IMR-90 (cell line): ENCODE results near the gene RAMP3. TPM values are rescaled to one million over a fixed set of nuclear protein-coding genes. Genes with fewer than 3 reads are reported as not detected.

Experiments used
- ATAC-seq: fragments of 200-7000 bp; cut with Tn5 transposase; 2 replicates; pipeline ENCODE4 v1.9.1; 2020; ENCODE audit warnings: low read depth, mild to moderate bottlenecking, moderate library complexity
- BruUV-seq: library from RNA; stranded (reverse); fragments of 400-500 nt; replicated peaks from 2 replicates; lab custom pipeline; 2021; lab: Mats Ljungman, UMichigan
- CTCF ChIA-PET: fragments of 300-600 bp; formaldehyde crosslinking; extraction: SDS; loops from one replicate; lab custom pipeline; 2021; ENCODE audit warnings: antibody characterized with exemption; lab: Yijun Ruan, JAX
- POLR2A ChIA-PET: fragments of 300-600 bp; sonication (Branson Sonifier 250); formaldehyde crosslinking; loops from one replicate; lab custom pipeline; 2022; ENCODE audit warnings: antibody characterized with exemption; ENCODE audit not compliant: unreplicated experiment; lab: Charles Lee
- DNase-seq: peaks from one replicate; pipeline ENCODE4 v3.0.0; 2013
- H2AFZ ChIP-seq: replicated peaks from 2 replicates; pipeline ENCODE3; 2013; ENCODE audit warnings: low read length, mild to moderate bottlenecking; ENCODE audit not compliant: poor library complexity
- H2AK5ac ChIP-seq: 2 replicates; pipeline ENCODE4 v1.6.1; 2013; ENCODE audit warnings: low read depth, low read length, inconsistent platforms
- H2AK9ac ChIP-seq: replicated peaks from 2 replicates; pipeline ENCODE3; 2013; ENCODE audit warnings: mild to moderate bottlenecking, low read depth, low read length, moderate library complexity; ENCODE audit not compliant: poor library complexity
- H2BK120ac ChIP-seq: 2 replicates; pipeline ENCODE4 v1.6.1; 2013; ENCODE audit warnings: low read depth, low read length, inconsistent platforms
- H2BK15ac ChIP-seq: 3 replicates; pipeline ENCODE4 v1.6.1; 2013; ENCODE audit warnings: low read depth, low read length, inconsistent platforms
- H2BK20ac ChIP-seq: 2 replicates; pipeline ENCODE4 v1.6.1; 2013; ENCODE audit warnings: low read depth, mild to moderate bottlenecking, inconsistent platforms, low read length, moderate library complexity
- H2BK5ac ChIP-seq: 2 replicates; pipeline ENCODE4 v1.6.1; 2013; ENCODE audit warnings: mild to moderate bottlenecking, low read depth, low read length, inconsistent platforms; ENCODE audit not compliant: poor library complexity, severe bottlenecking
- H3K14ac ChIP-seq: replicated peaks from 2 replicates; pipeline ENCODE4 v1.6.1; 2013; ENCODE audit warnings: low read depth, low read length, inconsistent platforms
- H3K18ac ChIP-seq: 2 replicates; pipeline ENCODE4 v1.6.1; 2013; ENCODE audit warnings: low read depth, low read length, control low read depth
- H3K23ac ChIP-seq: 2 replicates; pipeline ENCODE4 v1.6.1; 2013; ENCODE audit warnings: low read depth, low read length, inconsistent platforms
- H3K27ac ChIP-seq: 2 replicates; pipeline ENCODE4 v1.5.1; 2013; ENCODE audit warnings: mild to moderate bottlenecking, control low read depth, low read length; ENCODE audit not compliant: insufficient read depth
- H3K27me3 ChIP-seq: 2 replicates; pipeline ENCODE4 v1.6.1; 2013; ENCODE audit warnings: low read length; ENCODE audit not compliant: control insufficient read depth, insufficient read depth
- H3K36me3 ChIP-seq: 2 replicates; pipeline ENCODE4 v1.6.1; 2013; ENCODE audit warnings: low read length, mixed read lengths; ENCODE audit not compliant: control insufficient read depth, insufficient read depth
- H3K4ac ChIP-seq: 2 replicates; pipeline ENCODE4 v1.6.1; 2013; ENCODE audit warnings: low read depth, low read length, inconsistent platforms
- H3K4me1 ChIP-seq: 2 replicates; pipeline ENCODE4 v1.6.1; 2013; ENCODE audit warnings: low read length, mixed read lengths; ENCODE audit not compliant: control insufficient read depth, insufficient read depth
- H3K4me2 ChIP-seq: 2 replicates; pipeline ENCODE4 v1.6.1; 2013; ENCODE audit warnings: low read depth, mild to moderate bottlenecking, control low read depth, low read length, moderate library complexity
- H3K4me3 ChIP-seq: 2 replicates; pipeline ENCODE4 v1.5.1; 2013; ENCODE audit warnings: low read depth, mild to moderate bottlenecking, control low read depth, low read length, moderate library complexity; ENCODE audit not compliant: insufficient read depth
- H3K56ac ChIP-seq: 2 replicates; pipeline ENCODE4 v1.6.1; 2013; ENCODE audit warnings: low read length, inconsistent platforms; ENCODE audit not compliant: insufficient read depth; ENCODE audit errors: extremely low read depth
- H3K79me1 ChIP-seq, 2 experiments: 2 replicates each; pipeline ENCODE4 v1.6.1; 2013; ENCODE audit warnings: low read length in 2 of 2, inconsistent platforms in 1 of 2, low read depth in 1 of 2
- H3K9ac ChIP-seq: 2 replicates; pipeline ENCODE4 v1.6.1; 2013; ENCODE audit warnings: low read depth, low read length, control low read depth
- H3K9me1 ChIP-seq: 2 replicates; pipeline ENCODE4 v1.6.1; 2013; ENCODE audit warnings: low read length, inconsistent platforms; ENCODE audit not compliant: insufficient read depth
- H3K9me3 ChIP-seq: 2 replicates; pipeline ENCODE4 v1.6.1; 2013; ENCODE audit warnings: low read length; ENCODE audit not compliant: control insufficient read depth, insufficient read depth
- H4K20me1 ChIP-seq: 2 replicates; pipeline ENCODE4 v1.6.1; 2013; ENCODE audit warnings: low read length, inconsistent platforms; ENCODE audit not compliant: insufficient read depth
- H4K5ac ChIP-seq: 2 replicates; pipeline ENCODE4 v1.6.1; 2013; ENCODE audit warnings: mild to moderate bottlenecking, low read depth, low read length, control low read depth
- H4K8ac ChIP-seq, 2 experiments: 2 replicates each; pipeline ENCODE4 v1.6.1; 2013; ENCODE audit warnings: low read depth in 2 of 2, low read length in 2 of 2, control low read depth in 1 of 2, inconsistent platforms in 1 of 2
- H4K91ac ChIP-seq: 2 replicates; pipeline ENCODE4 v1.6.1; 2013; ENCODE audit warnings: low read depth, low read length, inconsistent platforms; ENCODE audit not compliant: insufficient read depth
- FOS ChIP-seq: fragments of 150-350 bp; IDR thresholded peaks from 2 replicates; pipeline ENCODE4 v1.6.1; 2016; ENCODE audit warnings: low read depth, low read length
- MXI1 ChIP-seq: IDR thresholded peaks from 2 replicates; pipeline ENCODE4 v1.6.1; 2012; ENCODE audit warnings: low read depth, mild to moderate bottlenecking, low read length, moderate library complexity, borderline replicate concordance
- NFE2L2 ChIP-seq: fragments of 150-350 bp; IDR thresholded peaks from 2 replicates; pipeline ENCODE4 v1.6.1; 2016; ENCODE audit warnings: low read depth, mild to moderate bottlenecking, low read length
- POLR2A ChIP-seq: IDR thresholded peaks from 2 replicates; pipeline ENCODE4 v1.6.1; 2012; ENCODE audit warnings: mild to moderate bottlenecking, low read depth, low read length
- RAD21 ChIP-seq: IDR thresholded peaks from 2 replicates; pipeline ENCODE4 v1.6.1; 2012; ENCODE audit warnings: low read length, improper control_type of control experiment
- RCOR1 ChIP-seq: IDR thresholded peaks from 2 replicates; pipeline ENCODE4 v1.6.1; 2012; ENCODE audit warnings: mild to moderate bottlenecking, low read length, improper control_type of control experiment; ENCODE audit not compliant: insufficient replicate concordance
- RFX5 ChIP-seq: IDR thresholded peaks from 2 replicates; pipeline ENCODE4 v1.8.0; 2012; ENCODE audit warnings: low read depth, mild to moderate bottlenecking, low read length, moderate library complexity
- SMC3 ChIP-seq: fragments of 150-350 bp; IDR thresholded peaks from 2 replicates; pipeline ENCODE4 v1.6.1; 2016; ENCODE audit warnings: low read depth, mild to moderate bottlenecking, antibody characterized with exemption, low read length, moderate library complexity
- WGBS, 2 experiments: methylation state at CpG; one replicate each; pipeline versions ENCODE4 v1.1.5 to v1.1.7; 2013; ENCODE audit warnings: missing lambda C conversion rate in 2 of 2; ENCODE audit not compliant: insufficient read length in 1 of 2; ENCODE audit errors: extremely low coverage in 2 of 2; 5-methylcytosine and 5-hydroxymethylcytosine counted together
- dilution Hi-C: fragments of 300-500 bp; cut with HindIII; formaldehyde crosslinking; loops from one replicate; pipeline ENCODE4 v1.14.3; 2018; ENCODE audit warnings: low sequenced_read_pairs; ENCODE audit not compliant: unreplicated experiment
- in situ Hi-C: fragments of 300-500 bp; cut with MboI; formaldehyde crosslinking; loops from 3 replicates; pipeline ENCODE4 v1.14.3; 2019; ENCODE audit warnings: low sequenced_read_pairs, inconsistent platforms, mixed read lengths
- intact Hi-C: fragments of 100-400 bp; cut with micrococcal nuclease; formaldehyde crosslinking; loops from 2 replicates; pipeline ENCODE4 v1.10.0; 2022
- polyA plus RNA-seq, 3 experiments: library from polyadenylated mRNA; depleted of rRNA; stranded (reverse); fragments of >200 nt; gene quantifications; 2 replicates each; pipeline ENCODE4 v1.2.3, GENCODE V29; 2012; ENCODE audit warnings: low replicate concordance in 1 of 3
- total RNA-seq: library from RNA; depleted of rRNA; stranded (reverse); fragments of >200 nt; gene quantifications from 2 replicates; pipeline ENCODE4 v1.2.3, GENCODE V29; 2012
- TF ChIP-seq, protein P1 (sequence below): fragments of 150-350 bp; IDR thresholded peaks from 2 replicates; pipeline ENCODE4 v1.6.1; 2017; ENCODE audit warnings: mild to moderate bottlenecking, antibody characterized with exemption, low read length, low read depth
- TF ChIP-seq, protein P2 (sequence below): conservative IDR thresholded peaks from 2 replicates; pipeline ENCODE4 v1.5.1; 2012; ENCODE audit warnings: mild to moderate bottlenecking, low read depth, low read length, improper control_type of control experiment
- TF ChIP-seq, protein P3 (sequence below): fragments of 150-350 bp; IDR thresholded peaks from 2 replicates; pipeline ENCODE4 v1.6.1; 2016; ENCODE audit warnings: low read depth, mild to moderate bottlenecking, low read length, moderate library complexity, borderline replicate concordance

RAMP3 gene
- total and polyA plus RNA-seq, 2 of the 4 experiments (the other 2 are of a cell fraction) = not detected

DNA sequence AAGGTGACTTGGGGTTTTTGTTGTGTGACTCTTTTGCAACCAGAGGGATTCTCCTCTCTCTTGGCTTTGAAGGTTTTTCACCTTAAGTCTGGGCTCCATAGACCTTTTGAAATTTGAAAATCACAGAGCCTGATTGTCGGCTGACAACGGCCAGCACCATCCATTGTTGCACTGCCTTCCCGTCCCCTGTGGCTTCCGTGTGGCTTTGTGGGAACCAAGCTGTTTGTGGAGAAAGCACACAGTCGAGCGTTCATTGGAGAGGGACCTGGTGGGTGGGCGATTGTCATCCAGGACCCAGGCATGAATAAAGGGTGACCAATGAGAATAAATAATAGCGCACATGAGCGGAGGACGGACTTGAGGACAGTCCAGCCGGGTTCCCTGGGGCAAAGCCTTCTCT is 7.4 kb upstream of the RAMP3 start:
- Histone ChIP-seq H3K79me1 (no peaks in the 10 kb centered on the region), H3K9me1 (no peaks in the 10 kb centered on the region), H2BK5ac (no peak overlapping the region), H4K5ac (no peak overlapping the region), H2AK9ac (no peak overlapping the region), H2AK5ac (no peak overlapping the region), H3K56ac (no peak overlapping the region), H3K23ac (no peak overlapping the region), H3K9me3 (no peaks in the 10 kb centered on the region), H2BK20ac (no peak overlapping the region), H3K18ac (no peak overlapping the region), H4K91ac (no peak overlapping the region), H3K14ac (no peak overlapping the region), H3K27ac (no peak overlapping the region), H2BK120ac (no peak overlapping the region), H4K8ac (no peak overlapping the region), H3K36me3 (no peaks in the 10 kb centered on the region), H3K4me1 (no peaks in the 10 kb centered on the region), H2BK15ac (no peak overlapping the region), H3K4me3 (no peak overlapping the region), H3K27me3 (peaks cover 54% of the 10 kb centered on the region), H3K9ac (no peak overlapping the region), H4K20me1 (no peaks in the 10 kb centered on the region), H2AFZ (no peak overlapping the region), H3K4ac (no peak overlapping the region), H3K4me2 (no peak overlapping the region)
- BruUV-seq = no TSS peak
- intact Hi-C loops = no loop called here
- in situ Hi-C loops = loop anchor here (5.0 to 10.0 kb wide), 2 partner anchors 102 to 705 kb away; no protein-coding TSS in a partner anchor
- POLR2A ChIA-PET = no interaction called here
- CTCF ChIA-PET = no interaction called here
- DNase-seq (no peak), ATAC-seq (no peak)
- dilution Hi-C loops = no loop called here
- TF ChIP-seq, protein P1, sequence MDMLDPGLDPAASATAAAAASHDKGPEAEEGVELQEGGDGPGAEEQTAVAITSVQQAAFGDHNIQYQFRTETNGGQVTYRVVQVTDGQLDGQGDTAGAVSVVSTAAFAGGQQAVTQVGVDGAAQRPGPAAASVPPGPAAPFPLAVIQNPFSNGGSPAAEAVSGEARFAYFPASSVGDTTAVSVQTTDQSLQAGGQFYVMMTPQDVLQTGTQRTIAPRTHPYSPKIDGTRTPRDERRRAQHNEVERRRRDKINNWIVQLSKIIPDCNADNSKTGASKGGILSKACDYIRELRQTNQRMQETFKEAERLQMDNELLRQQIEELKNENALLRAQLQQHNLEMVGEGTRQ = no peak
- TF ChIP-seq MXI1 = no peak
- TF ChIP-seq, protein P2, sequence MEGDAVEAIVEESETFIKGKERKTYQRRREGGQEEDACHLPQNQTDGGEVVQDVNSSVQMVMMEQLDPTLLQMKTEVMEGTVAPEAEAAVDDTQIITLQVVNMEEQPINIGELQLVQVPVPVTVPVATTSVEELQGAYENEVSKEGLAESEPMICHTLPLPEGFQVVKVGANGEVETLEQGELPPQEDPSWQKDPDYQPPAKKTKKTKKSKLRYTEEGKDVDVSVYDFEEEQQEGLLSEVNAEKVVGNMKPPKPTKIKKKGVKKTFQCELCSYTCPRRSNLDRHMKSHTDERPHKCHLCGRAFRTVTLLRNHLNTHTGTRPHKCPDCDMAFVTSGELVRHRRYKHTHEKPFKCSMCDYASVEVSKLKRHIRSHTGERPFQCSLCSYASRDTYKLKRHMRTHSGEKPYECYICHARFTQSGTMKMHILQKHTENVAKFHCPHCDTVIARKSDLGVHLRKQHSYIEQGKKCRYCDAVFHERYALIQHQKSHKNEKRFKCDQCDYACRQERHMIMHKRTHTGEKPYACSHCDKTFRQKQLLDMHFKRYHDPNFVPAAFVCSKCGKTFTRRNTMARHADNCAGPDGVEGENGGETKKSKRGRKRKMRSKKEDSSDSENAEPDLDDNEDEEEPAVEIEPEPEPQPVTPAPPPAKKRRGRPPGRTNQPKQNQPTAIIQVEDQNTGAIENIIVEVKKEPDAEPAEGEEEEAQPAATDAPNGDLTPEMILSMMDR = no peak
- no peak for TF ChIP-seq NFE2L2
- no peak for TF ChIP-seq SMC3
- TF ChIP-seq FOS = no peak
- no peak for TF ChIP-seq RAD21
- no peak for TF ChIP-seq RFX5
- no peak for TF ChIP-seq POLR2A
- TF ChIP-seq, protein P3, sequence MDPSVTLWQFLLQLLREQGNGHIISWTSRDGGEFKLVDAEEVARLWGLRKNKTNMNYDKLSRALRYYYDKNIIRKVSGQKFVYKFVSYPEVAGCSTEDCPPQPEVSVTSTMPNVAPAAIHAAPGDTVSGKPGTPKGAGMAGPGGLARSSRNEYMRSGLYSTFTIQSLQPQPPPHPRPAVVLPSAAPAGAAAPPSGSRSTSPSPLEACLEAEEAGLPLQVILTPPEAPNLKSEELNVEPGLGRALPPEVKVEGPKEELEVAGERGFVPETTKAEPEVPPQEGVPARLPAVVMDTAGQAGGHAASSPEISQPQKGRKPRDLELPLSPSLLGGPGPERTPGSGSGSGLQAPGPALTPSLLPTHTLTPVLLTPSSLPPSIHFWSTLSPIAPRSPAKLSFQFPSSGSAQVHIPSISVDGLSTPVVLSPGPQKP = no peak
- no peak for TF ChIP-seq RCOR1
- WGBS, 2 experiments = 80% methylated on average over 1 of the region's 11 CpGs; no CpG with 5 or more reads in 1 of the 2 experiments
